ENCODE results near the gene TULP1. TPM values are rescaled to one million over a fixed set of nuclear protein-coding genes. Genes with fewer than 3 reads are reported as not detected.

TULP1 gene
- total and polyA plus RNA-seq, 7 donors = 0.05 to 0.09 (median 0.08) TPM; not detected in 4

- intact Hi-C loops (cut with DNase I) = no loop called here
- Histone ChIP-seq H3K27me3 (ENCODE audit: insufficient read depth in 3 of 3, low read length in 2 of 3) (no peaks in the 10 kb centered on the region), H3K27ac (peak overlapping the region; percentile 74), H3K36me3 (ENCODE audit: insufficient read depth in 1 of 2, low read depth in 1 of 2) (peaks cover 0 to 21% of the 10 kb centered on the region in 2 donors), H3K9me3 (no peaks in the 10 kb centered on the region), H3K4me1 (peaks cover 43% of the 10 kb centered on the region), H3K4me3 (no peak overlapping the region)
- DNase-seq = no peak
- TF ChIP-seq, protein P1, sequence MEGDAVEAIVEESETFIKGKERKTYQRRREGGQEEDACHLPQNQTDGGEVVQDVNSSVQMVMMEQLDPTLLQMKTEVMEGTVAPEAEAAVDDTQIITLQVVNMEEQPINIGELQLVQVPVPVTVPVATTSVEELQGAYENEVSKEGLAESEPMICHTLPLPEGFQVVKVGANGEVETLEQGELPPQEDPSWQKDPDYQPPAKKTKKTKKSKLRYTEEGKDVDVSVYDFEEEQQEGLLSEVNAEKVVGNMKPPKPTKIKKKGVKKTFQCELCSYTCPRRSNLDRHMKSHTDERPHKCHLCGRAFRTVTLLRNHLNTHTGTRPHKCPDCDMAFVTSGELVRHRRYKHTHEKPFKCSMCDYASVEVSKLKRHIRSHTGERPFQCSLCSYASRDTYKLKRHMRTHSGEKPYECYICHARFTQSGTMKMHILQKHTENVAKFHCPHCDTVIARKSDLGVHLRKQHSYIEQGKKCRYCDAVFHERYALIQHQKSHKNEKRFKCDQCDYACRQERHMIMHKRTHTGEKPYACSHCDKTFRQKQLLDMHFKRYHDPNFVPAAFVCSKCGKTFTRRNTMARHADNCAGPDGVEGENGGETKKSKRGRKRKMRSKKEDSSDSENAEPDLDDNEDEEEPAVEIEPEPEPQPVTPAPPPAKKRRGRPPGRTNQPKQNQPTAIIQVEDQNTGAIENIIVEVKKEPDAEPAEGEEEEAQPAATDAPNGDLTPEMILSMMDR (IDR thresholded peaks at IDR 0.05) = no peak
- WGBS, 3 donors = 78 to 84% (median 81%) methylated on average over 9 of the region's 9 CpGs
- no peak for ATAC-seq
These were observed 24.2 kb downstream of the TULP1 start for GRCh38 chr6:35488517-35488862.

DNA sequence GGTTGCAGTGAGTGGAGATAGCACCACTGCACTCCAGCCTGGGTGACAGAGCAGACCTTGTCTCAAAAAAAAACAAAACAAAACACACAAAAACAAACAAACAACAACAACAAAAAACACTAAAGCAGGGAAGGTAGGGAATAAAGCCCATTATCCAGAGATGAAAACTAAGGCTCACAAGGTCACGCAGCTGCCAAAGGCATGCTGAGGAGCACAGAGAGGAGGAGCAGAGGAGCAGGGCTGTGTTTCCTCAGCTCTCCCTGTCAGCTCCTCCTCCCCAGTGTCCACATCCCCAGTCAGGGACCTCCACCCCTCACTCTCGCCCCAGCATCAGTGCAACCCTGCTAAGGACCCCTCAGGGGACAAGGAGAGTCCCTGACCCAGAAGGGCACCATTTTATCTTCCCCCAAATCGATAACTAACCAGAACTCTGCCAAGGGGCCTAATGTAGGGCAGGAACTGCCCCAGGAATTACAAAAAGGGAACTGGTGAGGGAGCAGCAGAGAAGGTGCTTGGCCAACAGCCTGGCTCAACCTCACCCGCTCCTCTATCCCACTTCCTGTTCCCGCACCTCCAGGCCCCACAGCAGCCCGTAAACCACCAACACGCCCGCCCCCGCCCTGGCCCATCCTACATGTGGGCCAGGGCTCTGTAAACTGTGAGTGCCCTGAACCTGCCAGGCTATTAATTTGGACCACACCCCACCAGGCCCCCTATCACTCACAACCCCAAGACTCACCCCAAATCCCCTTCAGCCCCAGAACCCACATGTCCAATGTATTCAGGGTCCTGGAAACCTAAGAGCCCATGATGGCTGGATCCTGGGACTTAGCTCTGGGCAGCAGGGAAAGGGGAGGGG is 24.8 kb downstream of the TULP1 start:
- 75 to 76% (median 75%) methylated on average over 8 to 9 of the region's 9 CpGs for whole genome bisulfite sequencing, 3 donors
- peaks cover 36% of the 10 kb centered on the region for H3K4me1 ChIP-seq
- H3K27me3 ChIP-seq (ENCODE audit: insufficient read depth in 3 of 3, low read length in 2 of 3) = no peaks in the 10 kb centered on the region
- peak overlapping the region; percentile 23 for H3K27ac ChIP-seq
- DNase-seq (no peak), ATAC-seq (no peak)
- no peaks in the 10 kb centered on the region for H3K9me3 ChIP-seq
- no peak overlapping the region for H3K4me3 ChIP-seq
- TF ChIP-seq, protein P1 (IDR thresholded peaks at IDR 0.05) = no peak
- intact Hi-C loops (cut with DNase I) = no loop called here
- H3K36me3 ChIP-seq (ENCODE audit: insufficient read depth in 1 of 2, low read depth in 1 of 2) = peaks cover 0 to 23% of the 10 kb centered on the region in 2 donors

DNA sequence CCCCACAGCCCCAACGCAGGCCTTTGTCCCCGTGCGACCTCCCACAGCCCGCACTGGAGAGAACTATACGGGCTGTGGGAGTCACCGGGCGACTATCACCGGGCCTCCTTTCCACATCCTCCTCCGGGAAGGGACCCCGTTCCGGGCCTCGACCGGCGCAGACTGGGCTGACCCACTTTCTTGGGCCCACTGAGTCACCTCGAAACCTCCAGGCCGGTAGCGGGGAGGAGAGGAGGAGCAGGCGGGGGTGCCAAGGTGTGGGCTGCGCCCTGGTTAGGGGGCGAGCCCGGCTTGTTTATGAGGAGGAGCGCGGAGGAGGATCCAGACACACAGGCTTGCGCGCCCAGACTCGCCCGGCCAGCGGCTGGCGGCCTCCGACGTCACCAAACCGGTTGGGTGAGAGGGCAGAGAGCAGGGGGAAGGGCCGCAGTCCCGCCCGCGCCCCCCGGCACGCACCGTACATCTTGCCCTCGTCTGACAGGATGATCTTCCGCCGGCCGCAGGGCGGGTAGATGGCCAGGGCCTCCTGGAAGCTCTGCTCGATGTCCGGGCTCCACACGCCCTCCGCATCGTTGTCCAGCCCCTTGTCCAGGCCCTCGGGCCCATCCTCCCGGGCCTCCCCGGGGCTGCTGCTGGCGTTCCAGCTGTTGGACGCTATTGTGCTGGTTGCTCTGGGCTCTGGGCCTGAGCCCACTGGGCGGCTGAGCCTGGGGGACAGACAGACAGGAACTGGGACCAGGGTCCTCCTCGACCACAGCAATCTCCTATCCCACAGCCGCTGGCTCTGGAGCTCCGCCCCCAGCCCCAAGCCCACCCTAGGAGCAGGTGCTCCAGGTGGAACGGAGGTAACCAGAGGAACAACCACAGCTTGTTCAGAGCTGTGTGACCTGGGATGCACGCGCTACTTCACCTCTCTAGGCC is 26.4 kb downstream of the TULP1 start:
- TF ChIP-seq, protein P1 (IDR thresholded peaks at IDR 0.05) = no peak
- ATAC-seq (peak in 1 of 4 donors; percentile 4), DNase-seq (peak; percentile 42 to 56)
- Histone ChIP-seq H3K36me3 (ENCODE audit: insufficient read depth in 1 of 2, low read depth in 1 of 2) (peaks cover 0 to 31% of the 10 kb centered on the region in 2 donors), H3K27ac (peak overlapping the region; percentile 12), H3K27me3 (ENCODE audit: insufficient read depth in 3 of 3, low read length in 2 of 3) (no peaks in the 10 kb centered on the region), H3K4me3 (no peak overlapping the region), H3K9me3 (no peaks in the 10 kb centered on the region), H3K4me1 (peaks cover 22% of the 10 kb centered on the region)
- intact Hi-C loops (cut with DNase I) = no loop called here
- WGBS, 3 donors = 53 to 68% (median 66%) methylated on average over 43 to 61 of the region's 61 CpGs

DNA sequence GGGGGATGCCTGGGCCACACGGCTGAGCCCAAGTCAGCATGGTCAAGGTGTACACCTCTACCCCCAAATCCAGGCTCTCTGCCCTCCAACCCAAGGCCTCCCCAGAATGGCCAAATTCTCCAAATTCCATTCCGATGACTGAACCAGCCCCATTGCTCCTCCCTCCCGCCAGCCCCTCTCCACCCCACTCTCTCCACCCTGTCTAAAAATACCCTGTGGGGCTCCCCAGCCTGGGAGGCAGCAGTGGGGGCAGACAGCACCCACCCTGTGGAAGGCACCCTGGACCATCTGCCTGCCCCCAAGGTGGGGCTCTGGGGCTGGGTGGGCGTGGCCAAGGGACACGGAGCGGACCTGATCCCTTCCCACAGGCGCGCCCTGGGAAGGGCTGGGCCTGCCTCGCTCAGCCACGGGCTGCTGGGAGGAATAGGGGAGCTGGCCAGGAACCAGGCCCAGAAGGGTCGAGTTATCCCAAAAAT is 27.3 kb downstream of the TULP1 start:
- WGBS, 3 donors = 45 to 69% (median 66%) methylated on average over 10 to 11 of the region's 11 CpGs
- intact Hi-C loops (cut with DNase I) = no loop called here
- DNase-seq (peak in 1 of 2 donors; percentile 46), ATAC-seq (peak in 1 of 4 donors; percentile 10)
- peaks cover 20% of the 10 kb centered on the region for H3K4me1 ChIP-seq
- no peak overlapping the region for H3K4me3 ChIP-seq
- peaks cover 0 to 38% of the 10 kb centered on the region in 2 donors for H3K36me3 ChIP-seq (ENCODE audit: insufficient read depth in 1 of 2, low read depth in 1 of 2)
- no peaks in the 10 kb centered on the region for H3K9me3 ChIP-seq
- no peak overlapping the region for H3K27ac ChIP-seq
- no peaks in the 10 kb centered on the region for H3K27me3 ChIP-seq (ENCODE audit: insufficient read depth in 3 of 3, low read length in 2 of 3)
- TF ChIP-seq, protein P1 (IDR thresholded peaks at IDR 0.05) = no peak

All from psoas muscle (tissue), 8 donors.